HepG2 (cell line): ENCODE data around the gene SNAP23. TPM values are rescaled to one million over a fixed set of nuclear protein-coding genes. Genes with fewer than 3 reads are reported as not detected.

Experiments used
- ATAC-seq: fragments of 200-7000 bp; cut with Tn5 transposase; 3 replicates; pipeline ENCODE4 v1.9.1; 2020; ENCODE audit warnings: mild to moderate bottlenecking, moderate library complexity
- BruUV-seq: library from RNA; stranded (reverse); fragments of 400-500 nt; replicated peaks from 2 replicates; lab custom pipeline; 2021; lab: Mats Ljungman, UMichigan
- CTCF ChIA-PET: fragments of 300-600 bp; formaldehyde crosslinking; extraction: SDS; loops from one replicate; lab custom pipeline; 2021; ENCODE audit warnings: low total read pairs, inconsistent platforms, low intra/inter-chr PET ratio; lab: Yijun Ruan, JAX
- POLR2A ChIA-PET: fragments of 350-600 bp; sonication (Branson Sonifier 250); formaldehyde crosslinking; loops from one replicate; lab custom pipeline; 2020; ENCODE audit warnings: antibody characterized with exemption, inconsistent platforms; lab: Yijun Ruan, JAX
- DNase-seq: peaks from one replicate; pipeline ENCODE4 v3.0.0-alpha.2; 2015; ENCODE audit warnings: low spot score
- FAIRE-seq: peaks from 3 replicates; lab custom pipeline; 2011; peaks lifted over from hg19 to GRCh38; lab: Jason Lieb, UNC
- H2AFZ ChIP-seq: one replicate; pipeline ENCODE4 v1.6.1; 2011; ENCODE audit warnings: low read length, inconsistent platforms
- H3K27ac ChIP-seq: fragments of 300-600 bp; 3 replicates; pipeline ENCODE4 v1.8.0; 2011; ENCODE audit warnings: mixed run types, mild to moderate bottlenecking, mixed read lengths, low read length, inconsistent platforms; ENCODE audit not compliant: insufficient read depth; ENCODE audit errors: extremely low read length
- H3K27me3 ChIP-seq, 2 experiments: fragments of 200-600 bp in 1 of 2; 2 replicates in 1 of 2; 3 replicates in 1 of 2; pipeline versions ENCODE4 v1.6.0 to v1.8.0; 2011; ENCODE audit warnings: low read length in 2 of 2, mild to moderate bottlenecking in 2 of 2, moderate library complexity in 2 of 2, inconsistent platforms in 1 of 2; ENCODE audit not compliant: insufficient read depth in 2 of 2, control insufficient read depth in 1 of 2
- H3K36me3 ChIP-seq, 2 experiments: fragments of 200-600 bp in 1 of 2; replicated peaks in 1 of 2; 2 replicates in 1 of 2; 3 replicates in 1 of 2; pipeline versions ENCODE4 v1.5.1 to v1.8.0; 2011; ENCODE audit warnings: low read length in 2 of 2, inconsistent platforms in 1 of 2; ENCODE audit not compliant: insufficient read depth in 2 of 2, control insufficient read depth in 1 of 2
- H3K4me1 ChIP-seq: 2 replicates; pipeline ENCODE4 v1.5.1; 2012; ENCODE audit warnings: low read length, inconsistent platforms; ENCODE audit not compliant: insufficient read depth
- H3K4me2 ChIP-seq: 2 replicates; pipeline ENCODE4 v1.6.0; 2011; ENCODE audit warnings: low read depth, low read length, inconsistent platforms
- H3K4me3 ChIP-seq, 3 experiments: fragments of 200-600 bp in 1 of 3; sonication (generic), shearing (Covaris generic) in 1 of 3; replicated peaks in 1 of 3; 2 replicates each; pipeline ENCODE4 v1.5.1; 2011 to 2016; ENCODE audit warnings: low read length in 3 of 3, inconsistent platforms in 2 of 3, low read depth in 2 of 3, mild to moderate bottlenecking in 2 of 3, control low read depth in 1 of 3, mixed read lengths in 1 of 3; ENCODE audit not compliant: insufficient read depth in 1 of 3
- H3K79me2 ChIP-seq: one replicate; pipeline ENCODE4 v1.6.1; 2011; ENCODE audit warnings: low read length, inconsistent platforms; ENCODE audit not compliant: insufficient read depth
- H3K9ac ChIP-seq: 2 replicates; pipeline ENCODE4 v1.6.0; 2011; ENCODE audit warnings: mild to moderate bottlenecking, low read depth, low read length, inconsistent platforms; ENCODE audit not compliant: insufficient read depth
- H3K9me3 ChIP-seq: 2 replicates; pipeline ENCODE4 v1.5.1; 2012; ENCODE audit warnings: mild to moderate bottlenecking, low read length
- H4K20me1 ChIP-seq: 2 replicates; pipeline ENCODE4 v1.6.0; 2011; ENCODE audit warnings: inconsistent platforms, mild to moderate bottlenecking, low read length, moderate library complexity; ENCODE audit not compliant: insufficient read depth
- DPF2 ChIP-seq: sonication (generic); formaldehyde crosslinking; IDR thresholded peaks from 2 replicates; pipeline ENCODE4 v1.4.0; 2020; ENCODE audit warnings: mild to moderate bottlenecking, low read depth, missing genetic modification reagents, borderline replicate concordance
- ELK4 ChIP-seq: sonication (generic); formaldehyde crosslinking; IDR thresholded peaks from 2 replicates; pipeline ENCODE4 v1.9.0; 2021; ENCODE audit warnings: missing genetic modification reagents, borderline replicate concordance
- HMGA1 ChIP-seq: sonication (generic); formaldehyde crosslinking; conservative IDR thresholded peaks from 2 replicates; pipeline ENCODE4 v1.4.0; 2020; ENCODE audit warnings: missing genetic modification reagents
- MEF2D ChIP-seq: sonication (generic); formaldehyde crosslinking; IDR thresholded peaks from 2 replicates; pipeline ENCODE4 v1.5.1; 2020; ENCODE audit warnings: mild to moderate bottlenecking, missing genetic modification reagents
- MIXL1 ChIP-seq: IDR thresholded peaks from 2 replicates; pipeline ENCODE4 v1.6.1; 2016
- PBX3 ChIP-seq: sonication (generic); formaldehyde crosslinking; IDR thresholded peaks from 2 replicates; pipeline ENCODE4 v1.8.1; 2023; ENCODE audit warnings: missing genetic modification reagents, inconsistent platforms, borderline replicate concordance
- RFX1 ChIP-seq: fragments of 450-650 bp; IDR thresholded peaks from 2 replicates; pipeline ENCODE4 v1.6.1; 2017
- ZNF496 ChIP-seq: sonication (generic); formaldehyde crosslinking; IDR thresholded peaks from 2 replicates; pipeline ENCODE4 v1.8.1; 2023; ENCODE audit warnings: mild to moderate bottlenecking, moderate library complexity, missing genetic modification reagents; ENCODE audit not compliant: insufficient replicate concordance
- ZNF589 ChIP-seq: sonication (generic); formaldehyde crosslinking; conservative IDR thresholded peaks from 2 replicates; pipeline ENCODE4 v1.8.0; 2022; ENCODE audit warnings: mild to moderate bottlenecking, moderate library complexity, missing genetic modification reagents
- ZNF619 ChIP-seq: sonication (generic); formaldehyde crosslinking; IDR thresholded peaks from 2 replicates; pipeline ENCODE4 v1.4.0; 2020; ENCODE audit warnings: mild to moderate bottlenecking, missing genetic modification reagents
- ZNF773 ChIP-seq: sonication (generic); formaldehyde crosslinking; IDR thresholded peaks from 2 replicates; pipeline ENCODE4 v1.4.0; 2020; ENCODE audit warnings: missing genetic modification reagents, borderline replicate concordance
- ZSCAN30 ChIP-seq: sonication (generic); formaldehyde crosslinking; IDR thresholded peaks from 2 replicates; pipeline ENCODE4 v1.5.0; 2020; ENCODE audit warnings: mild to moderate bottlenecking, missing genetic modification reagents
- WGBS: methylation state at CpG from one replicate; pipeline ENCODE4 v1.1.6; 2017; ENCODE audit warnings: low lambda C conversion rate; 5-methylcytosine and 5-hydroxymethylcytosine counted together
- in situ Hi-C: cut with HindIII; loops from 2 replicates; pipeline ENCODE4 v1.10.0; 2017; ENCODE audit warnings: low pct_unique_long_range_greater_than_20kb; ENCODE audit not compliant: extremely low pct_ligation_motif_present
- intact Hi-C: fragments of 100-400 bp; cut with micrococcal nuclease; formaldehyde crosslinking; loops from one replicate; pipeline ENCODE4 v1.10.0; 2022; ENCODE audit not compliant: unreplicated experiment
- polyA plus RNA-seq, 8 experiments: library from polyadenylated mRNA; depleted of rRNA in 3 of 8; stranded (reverse) in 7 of 8; unstranded in 1 of 8; fragments of >200 nt; fragmentation: Illumina TruSeq in 4 of 8; extraction: Trizol in 4 of 8; gene quantifications; 2 replicates each; pipeline versions ENCODE4 v1.2.1 to v1.2.3, GENCODE V29; 2011 to 2016; ENCODE audit warnings: low read depth in 4 of 8, missing spikeins in 1 of 8, mixed read lengths in 1 of 8; ENCODE audit not compliant: insufficient read depth in 1 of 8
- total RNA-seq, 5 experiments: library from RNA; depleted of rRNA; stranded (reverse); fragments of >200 nt; fragmentation: Illumina TruSeq; extraction: Trizol; gene quantifications; 2 replicates each; pipeline ENCODE4 v1.2.3, GENCODE V29; 2016; ENCODE audit warnings: low read depth in 1 of 5
- TF ChIP-seq, protein P1 (sequence below): IDR thresholded peaks from 2 replicates; pipeline ENCODE4 v1.4.0; 2020; ENCODE audit warnings: mild to moderate bottlenecking, missing genetic modification reagents

The SNAP23 gene
- total and polyA plus RNA-seq, 2 of the 13 experiments (the other 11 are each of a cell fraction or from before 2014, with no cell fraction given) = 37.0 to 101 TPM

GRCh38 chr15:42490291-42490670 is 5.2 kb upstream of the SNAP23 start (continued):
- no peak for TF ChIP-seq HMGA1
- TF ChIP-seq, all 625 proteins: peak for 3

DNA sequence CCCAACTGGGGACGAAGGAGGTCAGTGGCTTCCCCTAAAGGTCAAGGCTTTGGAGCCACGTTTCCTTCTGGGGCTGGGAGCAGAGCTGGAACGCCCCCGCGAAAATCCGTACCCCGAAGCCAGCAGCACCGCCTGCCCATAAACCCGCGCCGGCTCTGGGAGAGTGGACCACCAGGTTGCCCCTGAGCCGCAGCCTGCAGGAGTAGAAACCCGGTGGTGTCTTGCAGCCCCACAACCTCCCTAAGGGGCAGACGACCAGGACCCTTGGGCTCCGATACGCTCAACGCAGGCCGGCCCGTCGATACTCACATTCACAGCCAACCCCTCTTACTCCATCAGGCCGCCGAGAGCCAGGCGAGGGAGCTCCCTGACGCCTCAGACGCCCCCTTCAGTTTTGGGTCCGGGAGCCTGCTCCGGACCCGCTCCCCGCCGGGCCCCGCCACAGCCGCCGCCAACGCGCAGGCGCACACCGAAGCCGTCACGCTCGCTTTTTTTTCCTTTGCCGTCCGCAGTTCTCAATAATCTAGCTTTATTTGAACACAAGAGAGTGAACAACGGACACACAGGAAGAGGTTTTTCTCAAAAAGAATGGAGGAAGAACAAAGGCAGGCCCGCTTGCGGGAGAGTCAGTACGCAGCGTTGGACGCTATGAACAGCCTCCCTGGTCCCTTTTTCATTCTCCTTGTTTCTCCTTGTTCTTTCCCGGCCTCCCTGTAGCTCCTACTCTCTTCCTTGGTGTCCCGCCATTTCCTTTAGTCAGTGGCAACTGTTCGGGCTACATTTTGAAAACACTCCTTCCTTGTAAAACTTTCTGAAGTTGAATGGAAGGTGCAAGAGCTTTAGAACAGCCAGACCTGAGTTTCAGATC is 4.5 kb upstream of the SNAP23 start, which contains the start of gene ZNF106:
ZNF106 (minus strand) TSS at position 471 of the 868 bp plus-strand sequence. CDS start 18,852 bp downstream, outside the sequence.
- Histone ChIP-seq H3K27ac (peak within 1 kb of the TSS; percentile 94), H3K4me3 (peak within 1 kb of the TSS; percentile 91 to 95 (median 94)), H3K36me3 (no peaks in the 10 kb centered on the region), H3K4me1 (peaks cover 53% of the 10 kb centered on the region), H4K20me1 (no peaks in the 10 kb centered on the region), H3K27me3 (no peaks in the 10 kb centered on the region; a peak in 1 of 5 replicates), H3K9me3 (no peaks in the 10 kb centered on the region), H3K79me2 (peaks cover 36% of the 10 kb centered on the region), H3K4me2 (peak within 1 kb of the TSS; percentile 86), H3K9ac (peak within 1 kb of the TSS; percentile 98), H2AFZ (peak within 1 kb of the TSS; percentile 89)
- in situ Hi-C loops = no loop called here
- BruUV-seq = no TSS peak
- intact Hi-C loops = loop anchor here (2.0 to 5.0 kb wide), 2 partner anchors 58 to 161 kb away; partner anchors contain the start of genes HAUS2 and LRRC57
- WGBS = 1% methylated on average over 24 of the region's 51 CpGs
- POLR2A ChIA-PET = interaction anchor here (0.7 to 1.9 kb wide), 8 partner anchors 9 to 518 kb away, joined by 3 to 10 read pairs (median 5); partner anchors contain the start of genes GANC, HAUS2, LRRC57 and STARD9
- CTCF ChIA-PET = no interaction called here
- peak; percentile 76 for FAIRE-seq
- peak; percentile 69 for ATAC-seq
- peak; percentile 91 for DNase-seq
- TF ChIP-seq, protein P1, sequence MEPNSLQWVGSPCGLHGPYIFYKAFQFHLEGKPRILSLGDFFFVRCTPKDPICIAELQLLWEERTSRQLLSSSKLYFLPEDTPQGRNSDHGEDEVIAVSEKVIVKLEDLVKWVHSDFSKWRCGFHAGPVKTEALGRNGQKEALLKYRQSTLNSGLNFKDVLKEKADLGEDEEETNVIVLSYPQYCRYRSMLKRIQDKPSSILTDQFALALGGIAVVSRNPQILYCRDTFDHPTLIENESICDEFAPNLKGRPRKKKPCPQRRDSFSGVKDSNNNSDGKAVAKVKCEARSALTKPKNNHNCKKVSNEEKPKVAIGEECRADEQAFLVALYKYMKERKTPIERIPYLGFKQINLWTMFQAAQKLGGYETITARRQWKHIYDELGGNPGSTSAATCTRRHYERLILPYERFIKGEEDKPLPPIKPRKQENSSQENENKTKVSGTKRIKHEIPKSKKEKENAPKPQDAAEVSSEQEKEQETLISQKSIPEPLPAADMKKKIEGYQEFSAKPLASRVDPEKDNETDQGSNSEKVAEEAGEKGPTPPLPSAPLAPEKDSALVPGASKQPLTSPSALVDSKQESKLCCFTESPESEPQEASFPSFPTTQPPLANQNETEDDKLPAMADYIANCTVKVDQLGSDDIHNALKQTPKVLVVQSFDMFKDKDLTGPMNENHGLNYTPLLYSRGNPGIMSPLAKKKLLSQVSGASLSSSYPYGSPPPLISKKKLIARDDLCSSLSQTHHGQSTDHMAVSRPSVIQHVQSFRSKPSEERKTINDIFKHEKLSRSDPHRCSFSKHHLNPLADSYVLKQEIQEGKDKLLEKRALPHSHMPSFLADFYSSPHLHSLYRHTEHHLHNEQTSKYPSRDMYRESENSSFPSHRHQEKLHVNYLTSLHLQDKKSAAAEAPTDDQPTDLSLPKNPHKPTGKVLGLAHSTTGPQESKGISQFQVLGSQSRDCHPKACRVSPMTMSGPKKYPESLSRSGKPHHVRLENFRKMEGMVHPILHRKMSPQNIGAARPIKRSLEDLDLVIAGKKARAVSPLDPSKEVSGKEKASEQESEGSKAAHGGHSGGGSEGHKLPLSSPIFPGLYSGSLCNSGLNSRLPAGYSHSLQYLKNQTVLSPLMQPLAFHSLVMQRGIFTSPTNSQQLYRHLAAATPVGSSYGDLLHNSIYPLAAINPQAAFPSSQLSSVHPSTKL = peak; percentile 44
- TF ChIP-seq ZNF773 (CRISPR knock-in tag) = 0 out of 2 replicates have a peak, but pooled peaks have one; percentile 46
- peak; percentile 85 for TF ChIP-seq MIXL1
- TF ChIP-seq MEF2D (CRISPR knock-in tag) = peak; percentile 75
- TF ChIP-seq ZNF619 = no peak
- TF ChIP-seq RFX1 = no peak
- TF ChIP-seq ZSCAN30 (CRISPR knock-in tag) = no peak
- TF ChIP-seq PBX3 (CRISPR knock-in tag) = no peak
- no peak for TF ChIP-seq ZNF496
- 0 out of 2 replicates have a peak, but pooled peaks have one; percentile 9 for TF ChIP-seq DPF2 (CRISPR knock-in tag)
- TF ChIP-seq ZNF589 (CRISPR knock-in tag) = no peak
- no peak for TF ChIP-seq ELK4 (CRISPR knock-in tag)
